Endothelial cell (in vitro differentiated cells): ENCODE data around the gene L3MBTL3. TPM values are rescaled to one million over a fixed set of nuclear protein-coding genes. Genes with fewer than 3 reads are reported as not detected.

Experiments used
- DNase-seq: peaks from one replicate; pipeline ENCODE4 v3.0.0; 2021; ENCODE audit warnings: low spot score
- H3K27ac Mint-ChIP-seq: one replicate; pipeline ENCODE4 v1.8.0; 2021; ENCODE audit warnings: mixed read lengths, inconsistent platforms; ENCODE audit not compliant: unreplicated experiment
- H3K27me3 Mint-ChIP-seq: one replicate; pipeline ENCODE4 v1.8.0; 2021; ENCODE audit warnings: mild to moderate bottlenecking, moderate library complexity, mixed read lengths, inconsistent platforms; ENCODE audit not compliant: unreplicated experiment
- H3K36me3 Mint-ChIP-seq: one replicate; pipeline ENCODE4 v1.8.0; 2021; ENCODE audit warnings: mild to moderate bottlenecking, low read depth, mixed read lengths, inconsistent platforms; ENCODE audit not compliant: unreplicated experiment
- H3K4me1 Mint-ChIP-seq: one replicate; pipeline ENCODE4 v1.8.0; 2021; ENCODE audit warnings: mild to moderate bottlenecking, mixed read lengths, inconsistent platforms; ENCODE audit not compliant: unreplicated experiment
- H3K4me3 Mint-ChIP-seq: one replicate; pipeline ENCODE4 v1.8.0; 2021; ENCODE audit warnings: mild to moderate bottlenecking, mixed read lengths, inconsistent platforms; ENCODE audit not compliant: unreplicated experiment
- H3K9me3 Mint-ChIP-seq: one replicate; pipeline ENCODE4 v1.8.0; 2021; ENCODE audit warnings: mixed read lengths, inconsistent platforms; ENCODE audit not compliant: unreplicated experiment
- CTCF ChIP-seq: fragments of 200-600 bp; sonication (generic); IDR thresholded peaks from one replicate; pipeline ENCODE4 v1.5.0; 2021; ENCODE audit warnings: antibody characterized with exemption; ENCODE audit not compliant: unreplicated experiment
- total RNA-seq: library from RNA; stranded (reverse); fragmentation: NEBNext Ultra II Directional; extraction: Animal tissue kit (Norgen Biotek cat#: 25700); gene quantifications from one replicate; pipeline ENCODE4 v1.2.1, GENCODE V29; 2021; ENCODE audit not compliant: unreplicated experiment

The L3MBTL3 gene
- total RNA-seq, 1 donor from 2014 or later: 47.9 TPM

DNA sequence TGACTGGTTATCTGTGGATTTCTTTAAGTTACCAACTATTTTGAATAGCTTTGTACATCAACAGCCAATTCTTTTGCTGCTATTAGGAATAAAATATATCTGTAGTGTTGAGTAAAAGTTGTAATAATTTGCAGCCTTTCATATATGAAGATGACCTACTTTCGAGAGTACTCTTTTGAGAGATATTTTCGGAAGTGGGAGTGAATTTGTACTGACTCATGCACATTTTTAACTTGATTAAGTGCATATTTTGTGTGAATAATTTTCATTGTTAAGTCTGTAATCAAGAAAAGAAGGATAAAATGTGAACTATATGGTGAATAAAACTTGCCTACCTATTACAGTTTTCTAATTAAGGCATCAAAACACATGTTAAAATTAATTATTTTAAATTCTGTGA lies 51.9 kb downstream of the L3MBTL3 start:
- no peak overlapping the region for H3K4me3 Mint-ChIP-seq
- H3K4me1 Mint-ChIP-seq: peaks cover 6% of the 10 kb centered on the region
- H3K9me3 Mint-ChIP-seq: no peaks in the 10 kb centered on the region
- DNase-seq: no peak
- peaks cover 8% of the 10 kb centered on the region for H3K36me3 Mint-ChIP-seq
- H3K27ac Mint-ChIP-seq: no peak overlapping the region
- no peak for TF ChIP-seq CTCF
- peaks cover 1% of the 10 kb centered on the region for H3K27me3 Mint-ChIP-seq

- no peak for DNase-seq
- H3K36me3 Mint-ChIP-seq: peaks cover 8% of the 10 kb centered on the region
- H3K9me3 Mint-ChIP-seq: no peaks in the 10 kb centered on the region
- no peak for TF ChIP-seq CTCF
- no peaks in the 10 kb centered on the region for H3K27me3 Mint-ChIP-seq
- no peak overlapping the region for H3K4me3 Mint-ChIP-seq
- H3K4me1 Mint-ChIP-seq: peaks cover 9% of the 10 kb centered on the region
- H3K27ac Mint-ChIP-seq: no peak overlapping the region
Observed at GRCh38 chr6:130070792-130071191, 52.4 kb downstream of the L3MBTL3 start.

GRCh38 chr6:130075879-130076460 lies 57.6 kb downstream of the L3MBTL3 start:
- no peak for TF ChIP-seq CTCF
- Mint-ChIP-seq H3K36me3 (peaks cover 7% of the 10 kb centered on the region), H3K4me1 (peaks cover 15% of the 10 kb centered on the region), H3K27me3 (no peaks in the 10 kb centered on the region), H3K9me3 (no peaks in the 10 kb centered on the region), H3K27ac (no peak overlapping the region), H3K4me3 (no peak overlapping the region)
- DNase-seq: no peak

- H3K9me3 Mint-ChIP-seq: no peaks in the 10 kb centered on the region
- DNase-seq: no peak
- TF ChIP-seq CTCF: no peak
- peaks cover 7% of the 10 kb centered on the region for H3K36me3 Mint-ChIP-seq
- H3K4me3 Mint-ChIP-seq: no peak overlapping the region
- H3K4me1 Mint-ChIP-seq: peaks cover 15% of the 10 kb centered on the region
- H3K27me3 Mint-ChIP-seq: no peaks in the 10 kb centered on the region
- H3K27ac Mint-ChIP-seq: no peak overlapping the region
Observed at GRCh38 chr6:130076512-130076911, 58.1 kb downstream of the L3MBTL3 start.

DNA sequence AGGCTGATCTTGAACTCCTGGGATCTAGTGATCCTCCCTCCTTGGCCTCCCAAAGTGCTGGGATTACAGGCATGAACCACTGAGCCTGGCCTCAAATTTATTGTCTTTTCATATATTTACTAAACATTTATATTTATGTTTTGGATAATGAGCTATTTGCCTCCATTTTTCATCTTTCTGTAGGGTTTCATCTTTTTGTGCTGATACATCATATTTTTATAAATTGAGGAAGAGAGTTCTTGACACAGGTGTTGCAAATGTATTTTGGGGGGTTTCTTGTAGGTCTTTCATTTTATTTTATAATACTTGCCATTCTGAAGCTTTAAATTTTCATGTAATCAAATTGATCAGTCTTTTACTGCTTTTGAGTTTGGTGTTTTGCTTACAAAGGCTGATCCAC lies 72.4 kb downstream of the L3MBTL3 start:
- TF ChIP-seq CTCF: no peak
- no peaks in the 10 kb centered on the region for H3K9me3 Mint-ChIP-seq

More for the DNA sequence above, 72.4 kb downstream of the L3MBTL3 start:
- Mint-ChIP-seq H3K4me1 (peaks cover 4% of the 10 kb centered on the region), H3K27me3 (peaks cover 3% of the 10 kb centered on the region), H3K27ac (no peak overlapping the region), H3K36me3 (peaks cover 18% of the 10 kb centered on the region), H3K4me3 (no peak overlapping the region)
- no peak for DNase-seq
